Measurements from ENCODE around the gene CAPS.
"Not testable (repeated sequence)": the region's sequence is repeated elsewhere in the genome, so short reads cannot be mapped to it uniquely, and the experiment has no call there.

The CAPS gene

GRCh38 chr19:5913739-5914357 is at the start of gene CAPS:
CAPS (plus strand) TSS chr19:5914254; CDS start chr19:5914407, 153 bp downstream.
- DNase-seq (ENCODE audit: low read depth in 3 of 3, low spot score in 1 of 3): no peak

GRCh38 chr19:5864725-5865486 is 49.1 kb upstream of the CAPS start:
- no peak for DNase-seq (ENCODE audit: low read depth in 3 of 3, low spot score in 1 of 3)

GRCh38 chr19:5865772-5866171 is 48.3 kb upstream of the CAPS start:
- no peak for DNase-seq (ENCODE audit: low read depth in 3 of 3, low spot score in 1 of 3)

GRCh38 chr19:5867201-5868136 is 46.6 kb upstream of the CAPS start:
- DNase-seq (ENCODE audit: low read depth in 3 of 3, low spot score in 1 of 3): no peak

- DNase-seq (ENCODE audit: low read depth in 3 of 3, low spot score in 1 of 3): no peak
Observed at GRCh38 chr19:5870986-5871394, 43.1 kb upstream of the CAPS start.

GRCh38 chr19:5873617-5874199 is 40.3 kb upstream of the CAPS start:
- no peak for DNase-seq (ENCODE audit: low read depth in 3 of 3, low spot score in 1 of 3)

GRCh38 chr19:5874496-5874895 is 39.6 kb upstream of the CAPS start:
- not testable (repeated sequence) for DNase-seq (ENCODE audit: low read depth in 3 of 3, low spot score in 1 of 3)

- no peak for DNase-seq (ENCODE audit: low read depth in 3 of 3, low spot score in 1 of 3)
Observed at GRCh38 chr19:5877427-5877826, 36.6 kb upstream of the CAPS start.

GRCh38 chr19:5877882-5878281 is 36.2 kb upstream of the CAPS start:
- no peak for DNase-seq (ENCODE audit: low read depth in 3 of 3, low spot score in 1 of 3)

- no peak for DNase-seq (ENCODE audit: low read depth in 3 of 3, low spot score in 1 of 3)
Observed at GRCh38 chr19:5880196-5880595, 33.9 kb upstream of the CAPS start.

GRCh38 chr19:5880604-5881078 is 33.4 kb upstream of the CAPS start:
- no peak for DNase-seq (ENCODE audit: low read depth in 3 of 3, low spot score in 1 of 3)

GRCh38 chr19:5881543-5882299 is 32.3 kb upstream of the CAPS start:
- no peak for DNase-seq (ENCODE audit: low read depth in 3 of 3, low spot score in 1 of 3)

- no peak for DNase-seq (ENCODE audit: low read depth in 3 of 3, low spot score in 1 of 3)
Observed at GRCh38 chr19:5882421-5882968, 31.6 kb upstream of the CAPS start.

- not testable (repeated sequence) for DNase-seq (ENCODE audit: low read depth in 3 of 3, low spot score in 1 of 3)
Observed at GRCh38 chr19:5883157-5883873, 30.7 kb upstream of the CAPS start.

GRCh38 chr19:5884065-5884811 is 29.8 kb upstream of the CAPS start:
- not testable (repeated sequence) for DNase-seq (ENCODE audit: low read depth in 3 of 3, low spot score in 1 of 3)

GRCh38 chr19:5889288-5889971 is 24.6 kb upstream of the CAPS start:
- DNase-seq (ENCODE audit: low read depth in 3 of 3, low spot score in 1 of 3): no peak

- DNase-seq (ENCODE audit: low read depth in 3 of 3, low spot score in 1 of 3): no peak
Observed at GRCh38 chr19:5890099-5890498, 24.0 kb upstream of the CAPS start.

GRCh38 chr19:5891572-5891937 is 22.5 kb upstream of the CAPS start:
- no peak for DNase-seq (ENCODE audit: low read depth in 3 of 3, low spot score in 1 of 3)
